DND-41 (cell line): Measurements from ENCODE around the gene AIFM1.

ENCODE experiments used
- EZH2 ChIP-seq: IDR thresholded peaks from 3 replicates; pipeline ENCODE4 v1.6.1; 2012; ENCODE audit warnings: borderline replicate concordance, low read depth, mild to moderate bottlenecking, moderate library complexity, low read length, inconsistent platforms; ENCODE audit not compliant: severe bottlenecking
- TF ChIP-seq, protein P1 (sequence below): IDR thresholded peaks from 2 replicates; pipeline ENCODE4 v1.5.1; 2012; ENCODE audit warnings: borderline replicate concordance, low read length, moderate library complexity, mild to moderate bottlenecking; ENCODE audit not compliant: poor library complexity, severe bottlenecking; ENCODE audit errors: extremely low read depth

DNA sequence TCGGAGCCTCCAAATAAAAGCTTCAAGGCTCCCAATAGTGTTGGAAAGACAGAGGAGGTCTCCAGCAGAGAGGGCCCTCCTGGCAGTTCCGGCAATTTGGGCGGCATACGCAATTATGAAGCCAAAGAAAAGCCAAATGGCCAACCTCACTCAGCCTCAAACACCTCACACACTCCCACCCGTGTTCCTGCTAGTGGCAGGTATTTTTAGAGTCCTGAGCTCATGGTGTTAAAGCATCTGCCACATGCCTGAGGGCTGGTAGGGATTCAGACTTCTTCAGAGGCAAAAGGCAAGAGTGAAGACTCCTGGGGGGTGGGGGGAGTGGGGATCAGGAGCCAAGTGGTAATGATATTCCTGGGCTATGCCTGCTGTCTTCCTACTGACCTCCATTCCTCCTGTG is 13.5 kb upstream of the AIFM1 start:
- TF ChIP-seq, protein P1, sequence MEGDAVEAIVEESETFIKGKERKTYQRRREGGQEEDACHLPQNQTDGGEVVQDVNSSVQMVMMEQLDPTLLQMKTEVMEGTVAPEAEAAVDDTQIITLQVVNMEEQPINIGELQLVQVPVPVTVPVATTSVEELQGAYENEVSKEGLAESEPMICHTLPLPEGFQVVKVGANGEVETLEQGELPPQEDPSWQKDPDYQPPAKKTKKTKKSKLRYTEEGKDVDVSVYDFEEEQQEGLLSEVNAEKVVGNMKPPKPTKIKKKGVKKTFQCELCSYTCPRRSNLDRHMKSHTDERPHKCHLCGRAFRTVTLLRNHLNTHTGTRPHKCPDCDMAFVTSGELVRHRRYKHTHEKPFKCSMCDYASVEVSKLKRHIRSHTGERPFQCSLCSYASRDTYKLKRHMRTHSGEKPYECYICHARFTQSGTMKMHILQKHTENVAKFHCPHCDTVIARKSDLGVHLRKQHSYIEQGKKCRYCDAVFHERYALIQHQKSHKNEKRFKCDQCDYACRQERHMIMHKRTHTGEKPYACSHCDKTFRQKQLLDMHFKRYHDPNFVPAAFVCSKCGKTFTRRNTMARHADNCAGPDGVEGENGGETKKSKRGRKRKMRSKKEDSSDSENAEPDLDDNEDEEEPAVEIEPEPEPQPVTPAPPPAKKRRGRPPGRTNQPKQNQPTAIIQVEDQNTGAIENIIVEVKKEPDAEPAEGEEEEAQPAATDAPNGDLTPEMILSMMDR, result no peak
- TF ChIP-seq EZH2, result no peak
